ENCODE data around the gene WDR86.

DNA sequence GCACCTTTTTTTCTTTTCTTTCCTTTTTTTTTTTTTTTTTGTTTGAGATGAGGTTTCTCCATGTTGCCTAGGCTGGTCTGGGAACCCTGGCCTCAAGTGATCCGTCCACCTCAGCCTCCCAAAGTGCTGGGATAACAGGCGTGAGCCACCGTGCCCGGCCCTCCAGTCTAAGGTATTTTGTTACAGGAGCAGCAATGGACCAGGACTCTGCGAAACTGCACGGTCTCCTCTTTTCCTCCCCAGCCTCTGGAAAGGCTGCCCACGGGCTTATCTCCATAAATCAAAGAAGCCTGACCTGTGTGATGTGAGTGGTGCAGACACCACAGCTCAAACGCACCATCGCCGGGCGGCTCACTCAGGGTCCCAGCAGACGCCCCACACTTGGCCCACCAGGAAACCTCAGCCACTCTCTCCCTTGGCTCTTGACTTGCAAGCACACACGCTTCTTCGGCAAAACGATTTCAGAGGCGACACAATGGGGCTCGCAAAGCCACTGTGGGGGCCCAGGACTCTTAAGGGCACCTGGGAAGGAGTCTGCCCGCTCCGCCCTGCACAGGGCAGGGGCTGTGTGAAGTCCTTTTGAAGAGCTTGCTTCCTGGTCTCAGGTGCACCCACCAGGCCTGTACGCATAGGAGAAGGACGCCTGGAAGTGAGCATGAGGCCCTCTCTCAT is 20.6 kb downstream of the WDR86 start:
- no peak for TF ChIP-seq POLR2A (IDR thresholded peaks at IDR 0.05; ENCODE audit: low read depth, low read length)
- TF ChIP-seq POU2F2 (IDR thresholded peaks at IDR 0.05; ENCODE audit: low read depth, low read length): no peak
- no peak for TF ChIP-seq SPI1 (IDR thresholded peaks at IDR 0.05; ENCODE audit: low read depth, low read length)
- no peak for TF ChIP-seq POLR2AphosphoS5 (IDR thresholded peaks at IDR 0.05; ENCODE audit: low read depth, low read length)
